IMR-90 (cell line): ENCODE results near the gene SCYGR4. TPM values are rescaled to one million over a fixed set of nuclear protein-coding genes. Genes with fewer than 3 reads are reported as not detected.

Experiments
- ATAC-seq: fragments of 200-7000 bp; cut with Tn5 transposase; 2 replicates; pipeline ENCODE4 v1.9.1; 2020; ENCODE audit warnings: low read depth, mild to moderate bottlenecking, moderate library complexity
- BruUV-seq: library from RNA; stranded (reverse); fragments of 400-500 nt; replicated peaks from 2 replicates; lab custom pipeline; 2021; lab: Mats Ljungman, UMichigan
- CTCF ChIA-PET: fragments of 300-600 bp; formaldehyde crosslinking; extraction: SDS; loops from one replicate; lab custom pipeline; 2021; ENCODE audit warnings: antibody characterized with exemption; lab: Yijun Ruan, JAX
- POLR2A ChIA-PET: fragments of 300-600 bp; sonication (Branson Sonifier 250); formaldehyde crosslinking; loops from one replicate; lab custom pipeline; 2022; ENCODE audit warnings: antibody characterized with exemption; ENCODE audit not compliant: unreplicated experiment; lab: Charles Lee
- DNase-seq: peaks from one replicate; pipeline ENCODE4 v3.0.0; 2013
- H2AFZ ChIP-seq: replicated peaks from 2 replicates; pipeline ENCODE3; 2013; ENCODE audit warnings: low read length, mild to moderate bottlenecking; ENCODE audit not compliant: poor library complexity
- H2AK5ac ChIP-seq: 2 replicates; pipeline ENCODE4 v1.6.1; 2013; ENCODE audit warnings: low read depth, low read length, inconsistent platforms
- H2AK9ac ChIP-seq: replicated peaks from 2 replicates; pipeline ENCODE3; 2013; ENCODE audit warnings: mild to moderate bottlenecking, low read depth, low read length, moderate library complexity; ENCODE audit not compliant: poor library complexity
- H2BK120ac ChIP-seq: 2 replicates; pipeline ENCODE4 v1.6.1; 2013; ENCODE audit warnings: low read depth, low read length, inconsistent platforms
- H2BK15ac ChIP-seq: 3 replicates; pipeline ENCODE4 v1.6.1; 2013; ENCODE audit warnings: low read depth, low read length, inconsistent platforms
- H2BK20ac ChIP-seq: 2 replicates; pipeline ENCODE4 v1.6.1; 2013; ENCODE audit warnings: low read depth, mild to moderate bottlenecking, inconsistent platforms, low read length, moderate library complexity
- H2BK5ac ChIP-seq: 2 replicates; pipeline ENCODE4 v1.6.1; 2013; ENCODE audit warnings: mild to moderate bottlenecking, low read depth, low read length, inconsistent platforms; ENCODE audit not compliant: poor library complexity, severe bottlenecking
- H3K14ac ChIP-seq: replicated peaks from 2 replicates; pipeline ENCODE4 v1.6.1; 2013; ENCODE audit warnings: low read depth, low read length, inconsistent platforms
- H3K18ac ChIP-seq: 2 replicates; pipeline ENCODE4 v1.6.1; 2013; ENCODE audit warnings: low read depth, low read length, control low read depth
- H3K23ac ChIP-seq: 2 replicates; pipeline ENCODE4 v1.6.1; 2013; ENCODE audit warnings: low read depth, low read length, inconsistent platforms
- H3K27ac ChIP-seq: 2 replicates; pipeline ENCODE4 v1.5.1; 2013; ENCODE audit warnings: mild to moderate bottlenecking, control low read depth, low read length; ENCODE audit not compliant: insufficient read depth
- H3K27me3 ChIP-seq: 2 replicates; pipeline ENCODE4 v1.6.1; 2013; ENCODE audit warnings: low read length; ENCODE audit not compliant: control insufficient read depth, insufficient read depth
- H3K36me3 ChIP-seq: 2 replicates; pipeline ENCODE4 v1.6.1; 2013; ENCODE audit warnings: low read length, mixed read lengths; ENCODE audit not compliant: control insufficient read depth, insufficient read depth
- H3K4ac ChIP-seq: 2 replicates; pipeline ENCODE4 v1.6.1; 2013; ENCODE audit warnings: low read depth, low read length, inconsistent platforms
- H3K4me1 ChIP-seq: 2 replicates; pipeline ENCODE4 v1.6.1; 2013; ENCODE audit warnings: low read length, mixed read lengths; ENCODE audit not compliant: control insufficient read depth, insufficient read depth
- H3K4me2 ChIP-seq: 2 replicates; pipeline ENCODE4 v1.6.1; 2013; ENCODE audit warnings: low read depth, mild to moderate bottlenecking, control low read depth, low read length, moderate library complexity
- H3K4me3 ChIP-seq: 2 replicates; pipeline ENCODE4 v1.5.1; 2013; ENCODE audit warnings: low read depth, mild to moderate bottlenecking, control low read depth, low read length, moderate library complexity; ENCODE audit not compliant: insufficient read depth
- H3K56ac ChIP-seq: 2 replicates; pipeline ENCODE4 v1.6.1; 2013; ENCODE audit warnings: low read length, inconsistent platforms; ENCODE audit not compliant: insufficient read depth; ENCODE audit errors: extremely low read depth
- H3K79me1 ChIP-seq, 2 experiments: 2 replicates each; pipeline ENCODE4 v1.6.1; 2013; ENCODE audit warnings: low read length in 2 of 2, inconsistent platforms in 1 of 2, low read depth in 1 of 2
- H3K9ac ChIP-seq: 2 replicates; pipeline ENCODE4 v1.6.1; 2013; ENCODE audit warnings: low read depth, low read length, control low read depth
- H3K9me1 ChIP-seq: 2 replicates; pipeline ENCODE4 v1.6.1; 2013; ENCODE audit warnings: low read length, inconsistent platforms; ENCODE audit not compliant: insufficient read depth
- H3K9me3 ChIP-seq: 2 replicates; pipeline ENCODE4 v1.6.1; 2013; ENCODE audit warnings: low read length; ENCODE audit not compliant: control insufficient read depth, insufficient read depth
- H4K20me1 ChIP-seq: 2 replicates; pipeline ENCODE4 v1.6.1; 2013; ENCODE audit warnings: low read length, inconsistent platforms; ENCODE audit not compliant: insufficient read depth
- H4K5ac ChIP-seq: 2 replicates; pipeline ENCODE4 v1.6.1; 2013; ENCODE audit warnings: mild to moderate bottlenecking, low read depth, low read length, control low read depth
- H4K8ac ChIP-seq, 2 experiments: 2 replicates each; pipeline ENCODE4 v1.6.1; 2013; ENCODE audit warnings: low read depth in 2 of 2, low read length in 2 of 2, control low read depth in 1 of 2, inconsistent platforms in 1 of 2
- H4K91ac ChIP-seq: 2 replicates; pipeline ENCODE4 v1.6.1; 2013; ENCODE audit warnings: low read depth, low read length, inconsistent platforms; ENCODE audit not compliant: insufficient read depth
- WGBS, 2 experiments: methylation state at CpG; one replicate each; pipeline versions ENCODE4 v1.1.5 to v1.1.7; 2013; ENCODE audit warnings: missing lambda C conversion rate in 2 of 2; ENCODE audit not compliant: insufficient read length in 1 of 2; ENCODE audit errors: extremely low coverage in 2 of 2; 5-methylcytosine and 5-hydroxymethylcytosine counted together
- dilution Hi-C: fragments of 300-500 bp; cut with HindIII; formaldehyde crosslinking; loops from one replicate; pipeline ENCODE4 v1.14.3; 2018; ENCODE audit warnings: low sequenced_read_pairs; ENCODE audit not compliant: unreplicated experiment
- in situ Hi-C: fragments of 300-500 bp; cut with MboI; formaldehyde crosslinking; loops from 3 replicates; pipeline ENCODE4 v1.14.3; 2019; ENCODE audit warnings: low sequenced_read_pairs, inconsistent platforms, mixed read lengths
- intact Hi-C: fragments of 100-400 bp; cut with micrococcal nuclease; formaldehyde crosslinking; loops from 2 replicates; pipeline ENCODE4 v1.10.0; 2022
- polyA plus RNA-seq, 3 experiments: library from polyadenylated mRNA; depleted of rRNA; stranded (reverse); fragments of >200 nt; gene quantifications; 2 replicates each; pipeline ENCODE4 v1.2.3, GENCODE V29; 2012; ENCODE audit warnings: low replicate concordance in 1 of 3
- total RNA-seq: library from RNA; depleted of rRNA; stranded (reverse); fragments of >200 nt; gene quantifications from 2 replicates; pipeline ENCODE4 v1.2.3, GENCODE V29; 2012
- TF ChIP-seq, protein P1 (sequence below): fragments of 150-350 bp; IDR thresholded peaks from 2 replicates; pipeline ENCODE4 v1.6.1; 2017; ENCODE audit warnings: mild to moderate bottlenecking, antibody characterized with exemption, low read length, low read depth

SCYGR4 gene
- total and polyA plus RNA-seq, 2 of the 4 experiments (the other 2 are of a cell fraction): not detected

DNA sequence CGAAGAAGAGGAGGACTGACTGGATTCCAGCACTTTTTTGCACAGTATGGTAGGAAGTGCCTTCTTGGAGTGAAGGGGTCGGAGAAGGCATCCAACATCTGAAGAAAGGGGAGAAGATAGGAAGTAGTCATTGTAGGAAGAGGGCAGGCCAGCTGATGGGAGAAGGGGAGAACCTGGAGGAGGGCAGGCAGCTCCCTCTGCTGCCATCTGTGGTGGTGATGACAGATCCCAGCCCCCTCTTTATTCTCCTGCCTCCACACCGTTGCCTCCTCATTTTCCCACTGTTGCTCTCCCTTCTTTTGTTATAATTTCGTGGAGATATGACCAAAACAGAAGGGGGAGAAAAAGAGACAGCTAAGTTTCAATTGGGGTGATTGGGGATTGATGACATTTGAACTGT, 21.5 kb upstream of the SCYGR4 start:
- Histone ChIP-seq H3K27me3 (peaks cover 2% of the 10 kb centered on the region; the same call in 1 of the 2 replicates), H3K9me1 (no peaks in the 10 kb centered on the region), H3K79me1 (no peaks in the 10 kb centered on the region), H2AK5ac (no peak overlapping the region), H2AFZ (no peak overlapping the region), H2AK9ac (no peak overlapping the region), H4K20me1 (no peaks in the 10 kb centered on the region), H3K56ac (no peak overlapping the region), H4K5ac (no peak overlapping the region), H3K4me1 (no peaks in the 10 kb centered on the region), H3K18ac (no peak overlapping the region), H2BK120ac (no peak overlapping the region), H3K4me3 (no peak overlapping the region), H2BK20ac (no peak overlapping the region), H3K14ac (no peak overlapping the region), H2BK15ac (no peak overlapping the region), H3K9ac (no peak overlapping the region), H3K9me3 (no peaks in the 10 kb centered on the region), H4K91ac (no peak overlapping the region), H3K4ac (no peak overlapping the region), H2BK5ac (no peak overlapping the region), H3K27ac (no peak overlapping the region), H3K36me3 (no peaks in the 10 kb centered on the region), H4K8ac (no peak overlapping the region), H3K23ac (no peak overlapping the region), H3K4me2 (no peak overlapping the region)
- ATAC-seq (no peak), DNase-seq (no peak)
- dilution Hi-C loops (no loop called here), in situ Hi-C loops (no loop called here), intact Hi-C loops (no loop called here)
- WGBS, 2 experiments: no CpG with 5 or more reads among the region's 4 CpGs
- ChIA-PET CTCF (no interaction called here), POLR2A (no interaction called here)
- TF ChIP-seq, protein P1, sequence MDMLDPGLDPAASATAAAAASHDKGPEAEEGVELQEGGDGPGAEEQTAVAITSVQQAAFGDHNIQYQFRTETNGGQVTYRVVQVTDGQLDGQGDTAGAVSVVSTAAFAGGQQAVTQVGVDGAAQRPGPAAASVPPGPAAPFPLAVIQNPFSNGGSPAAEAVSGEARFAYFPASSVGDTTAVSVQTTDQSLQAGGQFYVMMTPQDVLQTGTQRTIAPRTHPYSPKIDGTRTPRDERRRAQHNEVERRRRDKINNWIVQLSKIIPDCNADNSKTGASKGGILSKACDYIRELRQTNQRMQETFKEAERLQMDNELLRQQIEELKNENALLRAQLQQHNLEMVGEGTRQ: no peak
- BruUV-seq: no TSS peak
